ENCODE results near the gene PDE7B.

DNA sequence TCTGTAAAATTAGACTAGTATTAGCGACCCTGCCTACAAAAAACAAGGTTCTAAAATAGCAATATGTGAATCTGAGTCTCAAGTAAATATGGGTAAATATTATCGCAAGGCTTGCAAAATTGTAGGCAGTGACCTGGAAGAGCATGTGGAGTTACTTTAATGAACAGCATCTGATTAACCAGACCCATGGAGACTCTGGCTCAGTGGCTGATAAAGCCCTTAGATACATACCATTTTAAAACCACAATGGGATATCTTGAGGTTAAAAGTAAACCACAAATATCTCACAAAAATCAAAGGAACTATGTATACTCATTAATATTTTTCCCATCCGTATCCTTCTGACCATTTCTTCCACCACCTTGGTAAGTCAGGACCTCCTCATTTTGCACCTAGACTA, 211.6 kb downstream of the PDE7B start:
- TF ChIP-seq GATA3 (IDR thresholded peaks at IDR 0.05; ENCODE audit: low read depth, low read length) (no peak), GATA2 (IDR thresholded peaks at IDR 0.05; ENCODE audit: low read depth, low read length) (no peak)
